ENCODE data around the gene CXXC4.

Gene CXXC4

DNA sequence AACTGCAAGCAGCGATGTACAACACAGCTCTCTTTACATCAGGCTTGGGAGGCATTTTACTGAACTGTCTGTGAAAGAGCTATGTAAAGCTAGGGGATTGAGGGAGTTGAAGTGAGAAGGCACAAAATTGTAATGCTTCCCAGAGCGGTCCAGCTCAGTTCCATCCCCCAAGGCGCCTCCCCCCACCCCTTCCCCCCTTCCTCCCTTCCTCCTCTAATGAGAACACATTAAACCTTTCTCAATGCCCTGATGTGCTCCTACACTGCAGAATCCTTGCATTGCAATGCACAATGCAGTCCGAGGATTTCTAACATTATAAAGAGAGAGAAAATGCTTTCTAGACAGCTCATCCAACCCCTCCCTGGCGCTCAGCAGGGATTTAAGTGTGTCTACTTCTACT, 73.9 kb downstream of the CXXC4 start:
- Histone ChIP-seq H3K4me2 (ENCODE audit: low read length, poor library complexity, severe bottlenecking) (peak overlapping the region; percentile 10), H4K91ac (ENCODE audit: low read length) (no peak overlapping the region), H2BK15ac (ENCODE audit: low read depth, poor library complexity, severe bottlenecking) (no peak overlapping the region), H2BK5ac (ENCODE audit: low read depth, low read length, poor library complexity, severe bottlenecking) (no peak overlapping the region), H3K9me3 (ENCODE audit: control insufficient read depth, low read length) (no peaks in the 10 kb centered on the region), H2BK120ac (ENCODE audit: low read depth, low read length) (peak overlapping the region; percentile 42), H2AFZ (ENCODE audit: low read depth, low read length) (no peak overlapping the region), H3K36me3 (ENCODE audit: control insufficient read depth in 1 of 2, insufficient read depth in 2 of 2, low read depth in 1 of 2, low read length in 2 of 2) (no peaks in the 10 kb centered on the region), H3K4me1 (ENCODE audit: control insufficient read depth, insufficient read depth, low read depth, low read length) (no peaks in the 10 kb centered on the region), H3K27me3 (ENCODE audit: control insufficient read depth in 1 of 2, insufficient read depth in 1 of 2, low read length in 2 of 2) (no peaks in the 10 kb centered on the region), H3K79me1 (replicated peaks; ENCODE audit: low read length, poor library complexity, severe bottlenecking) (no peaks in the 10 kb centered on the region), H3K4me3 (ENCODE audit: insufficient read depth in 1 of 2, low read depth in 1 of 2, low read length in 2 of 2) (no peak overlapping the region), H4K8ac (ENCODE audit: low read length) (no peak overlapping the region), H2BK12ac (ENCODE audit: low read length in 2 of 2) (no peak overlapping the region), H3K23ac (ENCODE audit: low read length in 2 of 2) (no peak overlapping the region), H3K14ac (ENCODE audit: low read length in 2 of 2) (no peak overlapping the region), H2AK5ac (ENCODE audit: low read length, severe bottlenecking) (no peak overlapping the region), H3K18ac (ENCODE audit: low read depth in 1 of 2, low read length in 2 of 2) (no peak overlapping the region), H3K4ac (ENCODE audit: low read depth in 1 of 2, low read length in 2 of 2) (no peak overlapping the region), H3K9ac (ENCODE audit: low read length) (no peak overlapping the region), H3K27ac (ENCODE audit: low read length, poor library complexity, severe bottlenecking) (no peak overlapping the region)
- 9% methylated on average over 4 of the region's 5 CpGs for WGBS
- DNase-seq = peak; percentile 24

Data from mesenchymal stem cell (in vitro differentiated cells and primary cell).